Measurements from ENCODE around the gene PCCA.

PCCA gene

DNA sequence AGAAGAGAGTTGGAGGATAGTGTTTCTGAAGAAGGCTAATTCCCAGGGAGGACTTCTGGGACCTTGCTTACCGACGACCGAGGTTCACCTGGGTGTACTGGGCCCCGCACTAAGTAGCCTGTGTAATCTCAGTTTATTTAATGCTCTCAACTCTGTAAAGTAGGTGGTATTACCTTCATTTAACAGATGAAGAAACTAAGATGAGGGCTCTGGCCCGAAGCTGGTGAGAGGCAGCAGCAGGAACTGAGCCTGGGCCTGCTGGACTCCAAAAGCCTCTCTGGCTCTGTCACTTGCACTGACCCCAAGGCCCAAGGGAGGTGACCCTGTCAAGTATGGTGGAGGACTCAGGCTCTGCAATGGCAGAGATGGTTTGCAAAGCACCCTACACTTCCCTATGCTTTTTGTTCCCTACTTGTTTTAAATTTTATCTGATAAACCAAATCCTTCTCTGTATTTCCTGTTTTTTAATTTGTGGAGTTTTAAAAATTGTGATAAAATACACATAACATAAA, 449.1 kb downstream of the PCCA start:
- Histone ChIP-seq H3K27me3 (ENCODE audit: insufficient read depth, low read depth, severe bottlenecking) (no peaks in the 10 kb centered on the region), H3K36me3 (no peaks in the 10 kb centered on the region), H3K27ac (peak overlapping the region; percentile 6), H3K9me3 (ENCODE audit: severe bottlenecking) (no peaks in the 10 kb centered on the region), H3K4me3 (ENCODE audit: low read depth, low read length) (no peak overlapping the region)
- DNase-seq: peak; percentile 70
- TF ChIP-seq, protein P1, sequence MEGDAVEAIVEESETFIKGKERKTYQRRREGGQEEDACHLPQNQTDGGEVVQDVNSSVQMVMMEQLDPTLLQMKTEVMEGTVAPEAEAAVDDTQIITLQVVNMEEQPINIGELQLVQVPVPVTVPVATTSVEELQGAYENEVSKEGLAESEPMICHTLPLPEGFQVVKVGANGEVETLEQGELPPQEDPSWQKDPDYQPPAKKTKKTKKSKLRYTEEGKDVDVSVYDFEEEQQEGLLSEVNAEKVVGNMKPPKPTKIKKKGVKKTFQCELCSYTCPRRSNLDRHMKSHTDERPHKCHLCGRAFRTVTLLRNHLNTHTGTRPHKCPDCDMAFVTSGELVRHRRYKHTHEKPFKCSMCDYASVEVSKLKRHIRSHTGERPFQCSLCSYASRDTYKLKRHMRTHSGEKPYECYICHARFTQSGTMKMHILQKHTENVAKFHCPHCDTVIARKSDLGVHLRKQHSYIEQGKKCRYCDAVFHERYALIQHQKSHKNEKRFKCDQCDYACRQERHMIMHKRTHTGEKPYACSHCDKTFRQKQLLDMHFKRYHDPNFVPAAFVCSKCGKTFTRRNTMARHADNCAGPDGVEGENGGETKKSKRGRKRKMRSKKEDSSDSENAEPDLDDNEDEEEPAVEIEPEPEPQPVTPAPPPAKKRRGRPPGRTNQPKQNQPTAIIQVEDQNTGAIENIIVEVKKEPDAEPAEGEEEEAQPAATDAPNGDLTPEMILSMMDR (IDR thresholded peaks at IDR 0.05; ENCODE audit: low read depth, low read length): no peak

DNA sequence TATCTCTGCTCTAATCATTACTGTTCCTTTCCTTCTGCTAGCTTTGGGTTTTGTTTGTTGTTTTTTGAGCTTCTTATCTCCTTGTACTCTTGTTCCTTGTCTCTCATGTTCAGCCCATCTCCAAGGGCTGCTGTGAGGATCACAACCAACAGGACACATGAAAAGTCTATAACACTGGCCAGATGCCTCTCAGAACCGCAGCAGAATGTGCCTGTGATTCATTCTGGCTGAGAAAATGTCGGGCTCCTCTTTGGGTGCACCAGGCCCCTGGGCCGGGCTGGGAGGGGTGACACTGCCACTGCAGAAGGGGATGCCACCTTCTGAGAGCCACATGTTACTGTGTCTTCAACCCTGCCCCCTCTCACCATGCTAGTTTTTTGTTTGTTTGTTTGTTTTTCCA, 451.7 kb downstream of the PCCA start:
- TF ChIP-seq, protein P1 (IDR thresholded peaks at IDR 0.05; ENCODE audit: low read depth, low read length): no peak
- Histone ChIP-seq H3K27ac (no peak overlapping the region), H3K4me3 (ENCODE audit: low read depth, low read length) (no peak overlapping the region), H3K27me3 (ENCODE audit: insufficient read depth, low read depth, severe bottlenecking) (no peaks in the 10 kb centered on the region), H3K36me3 (no peaks in the 10 kb centered on the region), H3K9me3 (ENCODE audit: severe bottlenecking) (no peaks in the 10 kb centered on the region)
- no peak for DNase-seq

DNA sequence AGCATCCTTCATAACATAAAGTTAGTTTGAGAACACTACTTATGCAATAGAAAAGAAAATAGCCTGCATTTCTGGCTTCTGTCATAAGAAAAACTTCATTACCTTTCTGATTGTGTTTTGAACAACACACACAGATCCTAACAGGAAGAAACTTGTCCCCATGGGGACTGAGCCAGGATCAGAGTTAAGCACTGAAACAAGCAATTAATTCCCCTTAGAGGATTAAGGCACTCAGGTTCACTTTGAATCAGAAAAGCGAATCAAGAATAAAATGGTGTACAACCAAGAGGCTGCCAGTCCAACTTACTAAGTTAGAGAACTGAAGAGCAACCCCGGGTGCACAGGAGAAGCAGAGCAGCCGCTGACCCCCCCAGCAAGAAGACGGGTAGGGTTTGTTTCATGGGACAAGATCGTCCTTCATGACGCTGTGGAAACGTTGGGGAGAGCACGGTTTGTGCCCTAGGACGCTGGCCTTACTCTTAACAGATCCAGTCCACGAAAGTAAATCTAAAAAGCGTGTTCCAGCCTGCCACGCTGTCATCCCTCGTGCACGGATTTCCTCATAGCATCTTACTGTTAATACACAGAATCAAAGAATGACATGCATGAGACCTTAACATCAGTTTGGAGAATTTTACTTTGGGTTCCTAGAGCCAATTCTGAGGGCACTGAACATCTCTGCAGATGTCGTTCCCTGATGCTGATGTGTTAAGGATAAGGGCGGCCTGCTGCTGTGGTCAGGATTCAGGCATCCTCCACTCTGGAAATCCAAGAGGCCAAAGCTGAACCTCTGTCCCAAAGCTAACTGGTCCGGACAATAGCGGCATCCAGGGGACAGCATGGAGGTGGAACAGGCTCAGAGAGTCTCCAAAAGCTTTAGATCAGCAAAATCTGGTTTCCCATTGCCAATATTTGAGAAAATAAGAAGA, 453.3 kb downstream of the PCCA start:
- Histone ChIP-seq H3K9me3 (ENCODE audit: severe bottlenecking) (no peaks in the 10 kb centered on the region), H3K27ac (peak overlapping the region; percentile 64), H3K36me3 (no peaks in the 10 kb centered on the region), H3K27me3 (ENCODE audit: insufficient read depth, low read depth, severe bottlenecking) (no peaks in the 10 kb centered on the region), H3K4me3 (ENCODE audit: low read depth, low read length) (peak overlapping the region; percentile 32)
- TF ChIP-seq, protein P1 (IDR thresholded peaks at IDR 0.05; ENCODE audit: low read depth, low read length): no peak
- peak; percentile 75 for DNase-seq

DNA sequence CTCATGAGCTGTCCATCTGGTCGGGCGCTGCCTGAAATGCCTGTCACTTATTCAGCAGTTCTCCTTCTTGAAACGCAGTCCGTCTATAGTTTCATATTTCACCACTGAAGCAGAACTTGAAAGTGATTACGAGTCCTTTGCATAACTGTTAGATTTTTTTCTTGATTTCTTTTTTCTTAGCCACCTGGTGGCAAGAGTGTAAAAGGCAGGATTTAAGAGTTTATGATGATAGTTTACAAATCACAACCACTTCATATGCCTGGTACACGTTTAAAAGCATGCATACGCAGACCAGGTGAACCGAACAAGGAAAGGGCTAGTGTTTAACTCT, 453.9 kb downstream of the PCCA start:
- no peak for DNase-seq
- H3K9me3 ChIP-seq (ENCODE audit: severe bottlenecking): no peaks in the 10 kb centered on the region
- H3K36me3 ChIP-seq: no peaks in the 10 kb centered on the region
- H3K27ac ChIP-seq: peak overlapping the region; percentile 64
- TF ChIP-seq, protein P1 (IDR thresholded peaks at IDR 0.05; ENCODE audit: low read depth, low read length): peak; percentile 28
- no peaks in the 10 kb centered on the region for H3K27me3 ChIP-seq (ENCODE audit: insufficient read depth, low read depth, severe bottlenecking)
- H3K4me3 ChIP-seq (ENCODE audit: low read depth, low read length): peak overlapping the region; percentile 32

DNA sequence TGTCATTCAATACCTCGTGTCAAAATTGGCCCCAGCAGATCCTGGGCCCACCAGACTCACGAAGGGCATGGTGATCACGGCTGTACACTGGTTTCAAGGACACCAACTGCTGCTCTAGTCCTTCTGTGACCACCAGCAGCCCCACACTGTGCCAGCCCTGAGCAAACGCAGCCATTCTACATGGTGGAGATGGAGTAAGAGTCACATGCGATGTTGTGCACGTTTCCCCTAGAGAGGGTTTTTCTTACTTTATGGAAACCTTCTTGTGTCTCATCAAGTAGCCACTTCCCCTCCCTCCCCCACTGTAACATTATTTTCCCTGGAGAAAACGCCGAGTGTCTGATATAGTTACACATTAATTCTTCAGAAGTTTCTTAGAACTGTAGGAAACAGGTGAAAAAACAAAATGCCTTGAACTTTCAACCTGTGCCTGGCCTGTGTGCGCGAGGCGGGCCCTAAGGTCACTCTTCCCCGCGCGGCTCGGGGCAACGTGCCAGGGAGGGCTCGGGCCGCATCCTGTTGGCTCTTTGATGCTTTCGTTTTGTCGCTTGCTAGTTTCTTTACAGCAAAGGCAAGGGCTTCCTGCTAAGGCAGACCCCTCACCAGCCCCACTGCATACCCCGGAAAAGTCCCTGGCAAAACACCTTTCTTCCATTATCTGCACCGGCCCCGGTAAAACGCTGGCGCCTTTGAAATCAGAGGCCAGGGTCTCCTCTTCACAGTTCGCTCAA, 455.1 kb downstream of the PCCA start:
- DNase-seq: no peak
- H3K9me3 ChIP-seq (ENCODE audit: severe bottlenecking): no peaks in the 10 kb centered on the region
- no peaks in the 10 kb centered on the region for H3K36me3 ChIP-seq
- H3K27me3 ChIP-seq (ENCODE audit: insufficient read depth, low read depth, severe bottlenecking): no peaks in the 10 kb centered on the region
- H3K4me3 ChIP-seq (ENCODE audit: low read depth, low read length): no peak overlapping the region
- TF ChIP-seq, protein P1 (IDR thresholded peaks at IDR 0.05; ENCODE audit: low read depth, low read length): no peak
- H3K27ac ChIP-seq: no peak overlapping the region
